Activated CD4-positive, alpha-beta T cell treated with anti-CD3 and anti-CD28 coated beads, Interleukin-2, Interleukin-4, amounts not matched to agents 100 ng/mL and 50 ng/mL, durations not matched to agents 16 hours and 8 hours (primary cell): ENCODE results near the gene CLEC18A.
"Not testable (repeated sequence)": the region's sequence is repeated elsewhere in the genome, so short reads cannot be mapped to it uniquely, and the experiment has no call there.

Experiments used
- DNase-seq: peaks from one replicate; pipeline ENCODE4 v3.0.0-alpha.2; 2020; ENCODE audit warnings: low spot score

CLEC18A gene

DNA sequence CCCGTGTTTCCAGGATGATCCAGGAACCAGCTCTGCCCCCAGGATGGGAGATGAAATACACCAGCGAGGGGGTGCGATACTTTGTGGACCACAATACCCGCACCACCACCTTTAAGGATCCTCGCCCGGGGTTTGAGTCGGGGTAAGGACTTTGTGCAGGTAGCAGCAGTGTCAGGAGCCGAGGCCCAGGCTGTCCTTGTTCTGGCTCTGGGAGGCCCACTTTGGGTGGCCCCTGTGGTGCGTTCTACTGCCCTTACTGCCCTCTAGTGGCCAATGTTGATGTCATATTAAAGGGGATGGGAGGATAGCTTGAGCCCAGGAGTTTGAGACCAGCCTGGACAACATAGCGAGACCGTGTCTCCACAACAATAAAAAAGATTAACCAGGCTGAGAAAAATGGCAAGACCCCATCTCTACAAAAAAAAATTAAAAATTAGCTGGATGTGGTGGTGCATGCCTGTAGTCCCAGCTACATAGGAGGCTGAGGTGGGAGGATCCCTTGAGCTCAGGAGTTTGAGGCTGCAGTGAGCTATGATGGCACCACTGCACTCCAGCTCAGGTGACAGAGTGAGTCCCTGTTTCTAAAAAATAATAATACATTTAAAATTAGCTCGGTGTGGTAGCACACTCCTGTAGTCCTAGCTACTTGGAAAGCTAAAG is 20.9 kb upstream of the CLEC18A start:
- peak; percentile 63 for DNase-seq

GRCh38 chr16:69931631-69932030 is 19.5 kb upstream of the CLEC18A start:
- DNase-seq = no peak

DNA sequence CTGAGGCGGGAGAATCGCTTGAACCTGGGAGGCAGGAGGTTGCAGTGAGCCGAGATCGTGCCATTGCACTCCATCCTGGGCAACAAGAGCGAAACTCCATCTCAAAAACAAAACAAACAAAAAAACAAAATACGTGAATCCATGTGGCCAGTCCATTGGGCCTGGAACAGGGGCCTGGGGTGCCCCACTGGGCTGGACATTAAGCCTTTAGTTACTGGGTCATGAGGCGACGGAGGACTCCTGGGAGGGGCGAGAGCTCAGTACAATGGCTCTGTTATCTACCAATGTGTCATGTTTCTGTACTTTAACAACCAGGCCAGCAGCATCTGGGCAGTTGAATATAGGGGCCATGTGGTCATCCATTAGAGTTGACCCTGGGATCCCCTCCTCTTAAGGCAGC is 18.9 kb upstream of the CLEC18A start:
- DNase-seq = no peak

GRCh38 chr16:69932691-69933392 is 18.3 kb upstream of the CLEC18A start:
- DNase-seq = no peak

DNA sequence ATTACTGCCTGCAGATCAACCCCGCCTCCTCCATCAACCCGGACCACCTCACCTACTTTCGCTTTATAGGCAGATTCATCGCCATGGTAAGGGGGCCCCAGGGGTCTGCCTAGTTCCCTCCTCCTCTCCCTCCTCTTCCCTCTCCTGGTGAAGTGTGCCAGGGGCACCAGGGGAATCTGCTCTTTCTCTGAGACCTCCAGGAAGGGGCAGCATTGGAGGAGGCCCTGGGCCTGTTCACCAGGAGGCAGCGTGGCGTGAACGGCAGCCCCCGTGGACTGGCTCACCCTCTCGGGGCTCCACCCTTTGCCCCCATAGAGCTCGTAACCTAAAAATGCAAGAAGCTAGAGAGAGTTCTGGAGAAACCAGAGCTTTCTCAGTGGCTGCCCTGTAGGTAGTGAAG is 17.1 kb upstream of the CLEC18A start:
- DNase-seq = no peak

DNA sequence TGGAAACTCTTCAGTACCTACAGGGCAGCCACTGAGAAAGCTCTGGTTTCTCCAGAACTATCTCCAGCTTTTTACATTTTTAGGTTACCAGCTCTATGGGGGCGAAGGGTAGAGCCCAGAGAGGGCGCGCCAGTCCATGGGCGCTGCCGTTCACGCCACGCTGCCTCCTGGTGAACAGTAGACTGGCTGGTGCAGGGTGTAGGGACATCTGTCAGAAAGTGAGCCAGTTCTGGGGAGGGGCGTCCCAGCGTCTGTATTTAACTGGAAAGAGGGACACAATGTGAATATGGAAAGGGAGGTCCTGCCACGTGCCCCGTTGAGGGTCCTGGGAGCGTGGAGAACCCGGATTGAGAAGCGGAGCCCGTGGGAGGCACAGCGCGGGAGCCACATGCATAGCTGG is 16.4 kb upstream of the CLEC18A start:
- DNase-seq = no peak

GRCh38 chr16:69935278-69935711 is 15.8 kb upstream of the CLEC18A start:
- DNase-seq = no peak

DNA sequence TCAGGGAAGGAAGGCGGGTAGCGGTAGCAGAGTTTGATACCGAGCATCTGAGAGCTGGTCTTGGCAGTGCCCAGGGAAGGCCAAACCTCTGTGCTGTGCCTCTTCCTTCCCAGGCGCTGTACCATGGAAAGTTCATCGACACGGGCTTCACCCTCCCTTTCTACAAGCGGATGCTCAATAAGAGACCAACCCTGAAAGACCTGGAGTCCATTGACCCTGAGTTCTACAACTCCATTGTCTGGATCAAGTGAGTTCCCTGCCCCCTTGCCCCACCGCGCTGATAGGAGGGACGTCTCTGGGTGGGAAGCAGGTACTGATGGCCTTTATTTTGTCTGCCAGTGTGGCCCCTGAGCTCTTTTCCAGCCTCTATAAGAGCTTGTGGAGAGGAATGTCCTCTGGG is 15.4 kb upstream of the CLEC18A start:
- DNase-seq = no peak

DNA sequence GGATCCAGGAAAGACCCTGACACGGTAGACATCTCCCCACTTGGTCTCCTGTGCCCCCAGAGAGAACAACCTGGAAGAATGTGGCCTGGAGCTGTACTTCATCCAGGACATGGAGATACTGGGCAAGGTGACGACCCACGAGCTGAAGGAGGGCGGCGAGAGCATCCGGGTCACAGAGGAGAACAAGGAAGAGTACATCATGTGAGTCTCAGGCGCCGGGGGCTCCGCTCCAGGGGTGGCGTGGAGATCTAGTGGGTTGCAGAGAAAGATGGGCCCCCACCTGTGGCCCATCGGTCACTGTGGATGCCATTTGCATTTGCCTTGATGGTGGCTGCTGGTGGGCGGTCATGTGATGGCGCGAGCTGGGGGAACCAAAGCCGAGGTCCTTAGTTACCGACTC is 14.9 kb upstream of the CLEC18A start:
- DNase-seq = no peak

DNA sequence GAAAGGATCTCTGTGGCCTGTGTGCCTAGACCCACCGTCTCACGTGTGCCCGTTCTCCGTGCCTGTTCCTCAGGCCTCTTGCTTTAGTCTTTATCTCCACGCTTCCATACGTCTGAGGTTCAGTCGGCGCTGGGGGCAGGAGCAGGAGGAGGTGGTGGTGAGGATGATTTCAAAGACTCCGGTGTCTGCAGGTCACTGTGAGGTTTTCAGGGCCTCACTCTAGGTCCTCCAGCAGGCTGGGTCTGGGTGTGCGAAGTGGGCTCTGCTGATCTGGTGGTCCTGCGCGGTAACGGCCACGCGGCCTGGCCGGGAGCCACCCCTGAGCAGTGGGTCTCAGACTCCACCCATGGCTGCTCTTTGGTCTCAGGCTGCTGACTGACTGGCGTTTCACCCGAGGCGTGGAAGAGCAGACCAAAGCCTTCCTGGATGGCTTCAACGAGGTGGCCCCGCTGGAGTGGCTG is 14.4 kb upstream of the CLEC18A start:
- DNase-seq = no peak

DNA sequence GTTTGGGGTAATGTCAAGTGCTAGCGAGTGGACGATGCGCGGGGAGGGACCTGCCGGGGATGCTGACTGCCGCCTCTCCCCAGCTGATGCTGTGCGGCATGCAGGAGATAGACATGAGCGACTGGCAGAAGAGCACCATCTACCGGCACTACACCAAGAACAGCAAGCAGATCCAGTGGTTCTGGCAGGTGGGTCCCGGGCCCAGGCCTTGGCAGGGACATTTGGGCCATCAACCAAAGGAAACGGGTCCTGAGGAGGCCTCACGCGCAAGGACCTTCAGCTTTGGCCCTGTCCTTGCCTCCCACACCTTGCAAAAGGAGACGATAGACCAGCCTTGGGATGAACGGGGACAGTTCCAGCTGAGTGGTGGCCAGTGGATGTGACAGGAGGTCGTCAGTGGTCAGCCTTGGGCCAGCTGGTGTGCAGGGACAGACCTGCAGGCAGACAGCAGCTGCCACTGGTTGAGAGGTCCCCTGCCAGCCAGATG is 13.6 kb upstream of the CLEC18A start:
- no peak for DNase-seq

DNA sequence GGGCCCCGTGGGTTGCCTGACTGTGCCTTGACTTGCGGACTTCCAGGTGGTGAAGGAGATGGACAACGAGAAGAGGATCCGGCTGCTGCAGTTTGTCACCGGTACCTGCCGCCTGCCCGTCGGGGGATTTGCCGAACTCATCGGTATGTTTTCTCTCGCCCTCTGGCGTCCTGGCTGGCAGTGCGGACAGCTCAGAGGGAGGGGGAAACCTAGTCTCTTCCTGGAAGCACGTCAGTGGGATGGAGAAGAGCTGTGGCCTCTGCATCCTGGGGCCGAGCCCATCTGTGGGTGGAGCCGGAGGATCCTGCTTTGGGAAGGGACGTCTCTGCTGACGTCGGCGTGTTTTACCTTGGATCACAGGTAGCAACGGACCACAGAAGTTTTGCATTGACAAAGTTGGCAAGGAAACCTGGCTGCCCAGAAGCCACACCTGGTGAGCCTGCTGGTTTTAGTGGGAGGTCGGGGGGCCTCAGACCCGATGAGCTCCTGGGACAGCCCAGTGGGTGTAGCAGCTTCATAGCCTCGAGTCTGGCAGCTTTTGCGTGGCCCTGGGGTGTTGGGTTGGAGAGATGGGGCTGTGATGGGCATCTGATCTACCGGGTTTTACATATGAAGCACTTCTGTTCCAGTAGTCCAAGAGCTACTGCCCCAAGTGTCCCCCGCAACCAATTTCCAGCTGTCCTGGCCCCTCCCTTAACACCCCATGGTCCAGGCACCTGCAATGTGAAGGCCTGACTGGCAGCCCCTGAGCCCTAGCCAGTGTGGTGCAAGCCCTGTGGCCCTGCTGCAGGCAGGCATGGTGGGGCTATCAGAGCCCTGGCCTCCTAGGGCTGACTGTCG is 11.9 kb upstream of the CLEC18A start:
- DNase-seq = no peak

DNA sequence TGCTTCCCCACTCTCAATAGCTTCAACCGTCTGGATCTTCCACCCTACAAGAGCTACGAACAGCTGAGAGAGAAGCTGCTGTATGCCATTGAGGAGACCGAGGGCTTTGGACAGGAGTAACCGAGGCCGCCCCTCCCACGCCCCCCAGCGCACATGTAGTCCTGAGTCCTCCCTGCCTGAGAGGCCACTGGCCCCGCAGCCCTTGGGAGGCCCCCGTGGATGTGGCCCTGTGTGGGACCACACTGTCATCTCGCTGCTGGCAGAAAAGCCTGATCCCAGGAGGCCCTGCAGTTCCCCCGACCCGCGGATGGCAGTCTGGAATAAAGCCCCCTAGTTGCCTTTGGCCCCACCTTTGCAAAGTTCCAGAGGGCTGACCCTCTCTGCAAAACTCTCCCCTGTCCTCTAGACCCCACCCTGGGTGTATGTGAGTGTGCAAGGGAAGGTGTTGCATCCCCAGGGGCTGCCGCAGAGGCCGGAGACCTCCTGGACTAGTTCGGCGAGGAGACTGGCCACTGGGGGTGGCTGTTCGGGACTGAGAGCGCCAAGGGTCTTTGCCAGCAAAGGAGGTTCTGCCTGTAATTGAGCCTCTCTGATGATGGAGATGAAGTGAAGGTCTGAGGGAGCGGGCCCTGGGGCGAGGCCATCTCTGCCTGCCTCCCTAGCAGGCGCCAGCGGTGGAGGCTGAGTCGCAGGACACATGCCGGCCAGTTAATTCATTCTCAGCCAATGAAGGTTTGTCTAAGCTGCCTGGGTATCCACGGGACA is 11.1 kb upstream of the CLEC18A start:
- no peak for DNase-seq

- no peak for DNase-seq
Observed at GRCh38 chr16:69940676-69941075, 10.5 kb upstream of the CLEC18A start.

DNA sequence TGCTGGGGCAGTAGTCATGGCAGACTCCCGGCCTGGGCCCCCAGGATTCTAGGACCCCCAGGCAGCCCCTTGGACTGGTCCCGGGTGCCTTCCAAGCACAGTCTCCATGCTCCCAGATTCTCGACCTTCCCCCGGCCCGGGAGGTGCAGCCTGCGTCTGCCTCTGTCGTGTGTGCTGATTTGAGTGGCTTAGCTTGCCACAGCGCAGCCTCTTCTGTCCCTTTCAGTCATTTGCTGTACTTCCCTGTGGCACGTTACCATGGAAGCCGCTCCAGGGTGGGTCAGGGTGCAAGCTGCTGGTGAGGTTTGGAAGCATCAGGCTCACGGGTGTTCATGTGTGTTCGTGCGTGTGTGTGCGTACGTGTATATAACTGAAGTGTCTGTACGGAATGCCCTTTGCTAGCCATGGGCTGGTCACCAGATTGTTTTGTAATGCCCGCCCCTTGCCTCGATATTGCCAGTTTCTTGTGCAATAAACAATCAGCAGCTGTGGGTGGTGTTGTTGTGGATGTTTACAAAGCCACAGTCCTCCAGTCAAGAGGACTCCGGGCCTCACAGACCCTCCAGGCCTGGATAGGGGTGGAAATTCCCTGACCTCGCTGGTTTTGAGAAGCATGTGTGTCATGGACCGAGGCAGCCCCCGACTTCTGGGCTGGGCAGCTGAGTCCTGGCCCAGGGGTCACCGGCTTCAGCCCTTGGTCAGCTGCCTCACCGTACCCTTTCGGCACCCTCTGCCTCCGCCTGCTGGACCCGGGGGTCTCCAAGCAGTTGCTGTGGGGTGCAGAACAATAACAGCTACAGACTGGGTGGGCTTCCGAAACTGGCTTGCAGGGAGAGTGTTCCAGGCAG is 9.7 kb upstream of the CLEC18A start:
- DNase-seq = no peak

DNA sequence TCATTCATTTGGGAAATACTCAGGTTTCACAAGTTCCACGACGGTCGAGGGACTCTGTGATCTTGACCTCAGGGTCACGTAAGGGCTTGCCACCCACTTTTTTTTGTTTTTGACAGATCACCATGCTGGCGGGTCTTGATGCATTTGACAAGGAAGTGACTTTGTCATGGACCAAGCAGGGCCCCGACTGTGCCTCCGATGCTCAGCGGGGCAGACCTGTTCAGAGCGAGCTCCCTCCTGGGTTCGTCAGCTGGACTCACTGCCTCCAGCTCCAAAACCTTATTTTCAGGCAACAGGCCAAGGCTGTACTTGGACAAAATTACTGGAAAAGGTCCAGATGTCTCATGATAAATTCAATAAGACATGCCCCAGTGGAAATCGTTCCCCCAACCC is 9.0 kb upstream of the CLEC18A start:
- no peak for DNase-seq

DNA sequence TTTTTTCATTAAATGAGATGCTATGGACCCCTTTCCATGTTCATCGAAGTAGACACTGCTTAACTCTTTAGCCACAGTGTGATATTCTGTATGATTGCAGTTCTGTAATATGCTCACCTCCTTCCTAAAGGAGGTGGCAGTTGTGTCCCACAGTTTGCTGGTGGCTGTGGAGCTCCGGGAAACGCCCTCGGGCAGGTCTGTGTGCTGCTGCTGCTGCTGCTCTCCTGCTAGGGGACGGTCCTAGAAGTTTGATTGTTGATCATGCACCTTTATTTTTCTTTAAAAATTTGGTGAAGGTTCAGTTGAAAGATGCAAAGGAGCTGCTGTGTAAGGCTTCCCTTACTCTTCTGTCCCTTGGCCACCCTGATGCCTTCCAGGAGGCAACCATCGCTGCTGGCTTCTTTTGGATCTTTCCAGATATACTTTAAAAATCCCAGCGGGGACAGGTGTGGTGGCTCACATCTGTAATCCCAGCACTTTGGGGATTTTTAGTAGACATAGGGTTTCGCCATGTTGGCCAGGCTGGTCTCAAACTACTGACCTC is 8.4 kb upstream of the CLEC18A start:
- no peak for DNase-seq

- not testable (repeated sequence) for DNase-seq
Observed at GRCh38 chr16:69943241-69944036, 7.7 kb upstream of the CLEC18A start.

DNA sequence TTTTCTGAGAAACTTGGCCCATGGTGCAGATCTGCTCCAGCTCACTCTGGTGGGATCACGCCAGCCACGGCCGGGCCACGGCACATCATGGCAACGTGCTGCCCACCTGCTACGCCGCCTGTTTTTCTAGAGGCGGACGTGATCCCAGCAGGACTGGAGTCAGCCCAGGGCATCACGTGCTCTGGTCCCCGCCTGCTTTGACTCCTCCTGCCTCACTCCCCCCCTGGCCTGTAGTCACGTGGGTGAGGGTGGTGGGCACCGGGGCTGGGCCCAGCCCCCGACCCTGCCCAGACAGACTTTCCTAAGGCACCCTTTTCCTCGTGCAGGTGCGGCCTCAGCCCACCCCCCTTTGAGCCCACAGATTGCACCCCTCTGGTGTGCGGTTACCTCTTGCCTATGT is 723 bp upstream of the CLEC18A start:
- not testable (repeated sequence) for DNase-seq

DNA sequence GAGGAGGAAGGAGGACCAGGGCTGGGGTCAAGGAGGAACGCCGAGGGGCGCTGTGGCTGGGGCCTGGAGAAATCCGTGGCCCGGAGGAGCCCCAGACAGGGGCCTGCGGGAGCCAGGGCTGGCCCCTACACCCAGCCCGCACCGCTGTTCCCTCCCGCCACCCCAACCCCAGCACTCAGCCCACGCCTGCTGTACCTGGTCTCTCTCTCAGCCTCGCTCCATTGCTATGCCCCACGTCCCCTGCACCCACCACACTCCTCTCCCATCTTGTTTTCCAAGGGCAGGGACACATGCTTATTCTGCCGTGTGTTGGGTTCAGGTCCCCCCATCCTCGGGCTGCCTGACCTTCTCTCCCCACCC is 518 bp downstream of the CLEC18A start:
- DNase-seq = not testable (repeated sequence)
